ENCODE measurements around the gene PRRT1.

- TF ChIP-seq CTCF (IDR thresholded peaks at IDR 0.05; ENCODE audit: poor library complexity): no peak
- TF ChIP-seq EZH2 (IDR thresholded peaks at IDR 0.05; ENCODE audit: borderline replicate concordance): no peak
- TF ChIP-seq EZH2phosphoT487 (IDR thresholded peaks at IDR 0.05; ENCODE audit: low read depth, severe bottlenecking, unreplicated experiment): no peak
Observed at GRCh38 chr6:32151181-32151862, 417 bp downstream of the PRRT1 start.
